Thoracic aorta (tissue), 2 donors: ENCODE data around the gene FOS. TPM values are rescaled to one million over a fixed set of nuclear protein-coding genes. Genes with fewer than 3 reads are reported as not detected.
A peak's percentile ranks its signal among the peaks of the same experiment; 100 is the strongest.

Experiments used
- ATAC-seq: fragments of 150-250 bp; one replicate; pipeline ENCODE4 v1.8.0; 2017; ENCODE audit warnings: low read depth; ENCODE audit not compliant: insufficient number of reproducible peaks, low FRiP score
- DNase-seq: peaks from one replicate; pipeline ENCODE4 v3.0.0-alpha.2; 2020; ENCODE audit warnings: low spot score
- H3K27ac ChIP-seq, 2 donors: fragments of 200-600 bp; sonication (generic); 1 replicate in 1 of 2; 2 replicates in 1 of 2; pipeline ENCODE4 v1.5.1; 2016; ENCODE audit warnings: mild to moderate bottlenecking in 2 of 2, moderate library complexity in 2 of 2
- H3K27me3 ChIP-seq: fragments of 200-600 bp; sonication (generic); replicated peaks from 2 replicates; pipeline ENCODE4 v1.6.0; 2016; ENCODE audit warnings: mild to moderate bottlenecking; ENCODE audit not compliant: insufficient read depth
- H3K36me3 ChIP-seq: fragments of 200-600 bp; sonication (generic); one replicate; pipeline ENCODE4 v1.5.1; 2016
- H3K4me1 ChIP-seq, 2 donors: fragments of 200-600 bp; sonication (generic); 1 replicate in 1 of 2; 2 replicates in 1 of 2; pipeline versions ENCODE4 v1.5.1 to v1.6.0; 2016; ENCODE audit warnings: low read depth in 2 of 2, mild to moderate bottlenecking in 1 of 2; ENCODE audit not compliant: control insufficient read depth in 1 of 2
- H3K4me3 ChIP-seq: fragments of 200-600 bp; sonication (generic); 2 replicates; pipeline ENCODE4 v1.5.1; 2016; ENCODE audit warnings: mild to moderate bottlenecking
- H3K9me3 ChIP-seq: fragments of 200-600 bp; sonication (generic); 2 replicates; pipeline ENCODE4 v1.5.1; 2016
- CTCF ChIP-seq: fragments of 200-600 bp; sonication (generic); IDR thresholded peaks from one replicate; pipeline ENCODE4 v1.5.1; 2019; ENCODE audit warnings: antibody characterized with exemption
- total RNA-seq, 2 donors: library from RNA; depleted of rRNA; stranded (reverse); fragments of >200 nt; gene quantifications; one replicate each; pipeline versions ENCODE4 v1.1.0 to v1.2.3, GENCODE V29; 2016

FOS gene
- total RNA-seq, 2 donors from 2014 or later, result 358 to 3,038 TPM

- peaks cover 27 to 54% of the 10 kb centered on the region in 2 donors for H3K4me1 ChIP-seq
Measured at GRCh38 chr14:75238756-75239455, 39.7 kb upstream of the FOS start.

GRCh38 chr14:75240781-75241180 is 37.8 kb upstream of the FOS start:
- no peaks in the 10 kb centered on the region for H3K9me3 ChIP-seq

More at GRCh38 chr14:75238756-75239455, 39.7 kb upstream of the FOS start:
- ATAC-seq (no peak), DNase-seq (no peak)
- Histone ChIP-seq H3K4me3 (no peak overlapping the region), H3K36me3 (no peaks in the 10 kb centered on the region), H3K27me3 (no peaks in the 10 kb centered on the region), H3K9me3 (no peaks in the 10 kb centered on the region), H3K27ac (peak overlapping the region; percentile 91 to 92)
- TF ChIP-seq CTCF, result no peak

GRCh38 chr14:75242546-75243273 is 35.9 kb upstream of the FOS start:
- no peak for TF ChIP-seq CTCF
- Histone ChIP-seq H3K4me3 (no peak overlapping the region), H3K27ac (no peak overlapping the region)

More at GRCh38 chr14:75240781-75241180, 37.8 kb upstream of the FOS start:
- Histone ChIP-seq H3K4me1 (peaks cover 23 to 44% of the 10 kb centered on the region in 2 donors), H3K36me3 (no peaks in the 10 kb centered on the region), H3K27ac (no peak overlapping the region), H3K4me3 (no peak overlapping the region), H3K27me3 (no peaks in the 10 kb centered on the region)
- ATAC-seq (no peak), DNase-seq (no peak)
- no peak for TF ChIP-seq CTCF

GRCh38 chr14:75244121-75244520 is 34.5 kb upstream of the FOS start:
- H3K27ac ChIP-seq, result no peak overlapping the region
- ATAC-seq, result no peak
- no peak for TF ChIP-seq CTCF

More at GRCh38 chr14:75242546-75243273, 35.9 kb upstream of the FOS start:
- no peaks in the 10 kb centered on the region for H3K9me3 ChIP-seq
- ATAC-seq, result no peak
- H3K36me3 ChIP-seq, result no peaks in the 10 kb centered on the region
- peaks cover 15 to 26% of the 10 kb centered on the region in 2 donors for H3K4me1 ChIP-seq
- H3K27me3 ChIP-seq, result no peaks in the 10 kb centered on the region
- no peak for DNase-seq

GRCh38 chr14:75246546-75247285 is 31.9 kb upstream of the FOS start:
- Histone ChIP-seq H3K36me3 (no peaks in the 10 kb centered on the region), H3K27ac (no peak overlapping the region), H3K9me3 (no peaks in the 10 kb centered on the region), H3K27me3 (no peaks in the 10 kb centered on the region), H3K4me3 (no peak overlapping the region), H3K4me1 (no peaks in the 10 kb centered on the region)
- no peak for TF ChIP-seq CTCF
- no peak for ATAC-seq
- no peak for DNase-seq

More at GRCh38 chr14:75244121-75244520, 34.5 kb upstream of the FOS start:
- no peak for DNase-seq
- no peaks in the 10 kb centered on the region for H3K27me3 ChIP-seq
- H3K9me3 ChIP-seq, result no peaks in the 10 kb centered on the region
- no peak overlapping the region for H3K4me3 ChIP-seq
- no peaks in the 10 kb centered on the region for H3K36me3 ChIP-seq
- H3K4me1 ChIP-seq, result peaks cover 4 to 12% of the 10 kb centered on the region in 2 donors
